Nephron (organoid): ENCODE data around the gene LCOR.

ENCODE experiments used
- H3K27ac Mint-ChIP-seq, 3 experiments: 2 replicates each; pipeline ENCODE4 v1.8.0; 2020; ENCODE audit warnings: mixed read lengths in 3 of 3, mild to moderate bottlenecking in 2 of 3, moderate library complexity in 1 of 3
- H3K27me3 Mint-ChIP-seq: 2 replicates; pipeline ENCODE4 v1.8.0; 2021; ENCODE audit warnings: low read depth, mild to moderate bottlenecking, moderate library complexity, mixed read lengths
- H3K36me3 Mint-ChIP-seq: 2 replicates; pipeline ENCODE4 v1.8.0; 2020; ENCODE audit warnings: low read depth, mixed read lengths
- H3K4me1 Mint-ChIP-seq: 2 replicates; pipeline ENCODE4 v1.8.0; 2020; ENCODE audit warnings: mixed read lengths
- H3K4me3 Mint-ChIP-seq, 3 experiments: 2 replicates each; pipeline ENCODE4 v1.8.0; 2020; ENCODE audit warnings: mild to moderate bottlenecking in 3 of 3, mixed read lengths in 3 of 3, moderate library complexity in 2 of 3
- H3K9me3 Mint-ChIP-seq: 2 replicates; pipeline ENCODE4 v1.8.0; 2020; ENCODE audit warnings: mixed read lengths
- TF ChIP-seq, protein P1 (sequence below), 3 experiments: fragments of 200-600 bp; sonication (generic); IDR thresholded peaks; one replicate each; pipeline ENCODE4 v1.5.0; 2021; ENCODE audit warnings: antibody characterized with exemption in 3 of 3; ENCODE audit not compliant: unreplicated experiment in 3 of 3

Gene LCOR

GRCh38 chr10:96975136-96975535 lies 143.0 kb downstream of the LCOR start:
- TF ChIP-seq, protein P1, sequence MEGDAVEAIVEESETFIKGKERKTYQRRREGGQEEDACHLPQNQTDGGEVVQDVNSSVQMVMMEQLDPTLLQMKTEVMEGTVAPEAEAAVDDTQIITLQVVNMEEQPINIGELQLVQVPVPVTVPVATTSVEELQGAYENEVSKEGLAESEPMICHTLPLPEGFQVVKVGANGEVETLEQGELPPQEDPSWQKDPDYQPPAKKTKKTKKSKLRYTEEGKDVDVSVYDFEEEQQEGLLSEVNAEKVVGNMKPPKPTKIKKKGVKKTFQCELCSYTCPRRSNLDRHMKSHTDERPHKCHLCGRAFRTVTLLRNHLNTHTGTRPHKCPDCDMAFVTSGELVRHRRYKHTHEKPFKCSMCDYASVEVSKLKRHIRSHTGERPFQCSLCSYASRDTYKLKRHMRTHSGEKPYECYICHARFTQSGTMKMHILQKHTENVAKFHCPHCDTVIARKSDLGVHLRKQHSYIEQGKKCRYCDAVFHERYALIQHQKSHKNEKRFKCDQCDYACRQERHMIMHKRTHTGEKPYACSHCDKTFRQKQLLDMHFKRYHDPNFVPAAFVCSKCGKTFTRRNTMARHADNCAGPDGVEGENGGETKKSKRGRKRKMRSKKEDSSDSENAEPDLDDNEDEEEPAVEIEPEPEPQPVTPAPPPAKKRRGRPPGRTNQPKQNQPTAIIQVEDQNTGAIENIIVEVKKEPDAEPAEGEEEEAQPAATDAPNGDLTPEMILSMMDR (IDR thresholded peaks at IDR 0.05; ENCODE audit: unreplicated experiment in 3 of 3): no peak
- Mint-ChIP-seq H3K4me3 (no peak overlapping the region), H3K27ac (no peak overlapping the region), H3K9me3 (no peaks in the 10 kb centered on the region), H3K4me1 (no peaks in the 10 kb centered on the region), H3K36me3 (no peaks in the 10 kb centered on the region), H3K27me3 (no peaks in the 10 kb centered on the region)

DNA sequence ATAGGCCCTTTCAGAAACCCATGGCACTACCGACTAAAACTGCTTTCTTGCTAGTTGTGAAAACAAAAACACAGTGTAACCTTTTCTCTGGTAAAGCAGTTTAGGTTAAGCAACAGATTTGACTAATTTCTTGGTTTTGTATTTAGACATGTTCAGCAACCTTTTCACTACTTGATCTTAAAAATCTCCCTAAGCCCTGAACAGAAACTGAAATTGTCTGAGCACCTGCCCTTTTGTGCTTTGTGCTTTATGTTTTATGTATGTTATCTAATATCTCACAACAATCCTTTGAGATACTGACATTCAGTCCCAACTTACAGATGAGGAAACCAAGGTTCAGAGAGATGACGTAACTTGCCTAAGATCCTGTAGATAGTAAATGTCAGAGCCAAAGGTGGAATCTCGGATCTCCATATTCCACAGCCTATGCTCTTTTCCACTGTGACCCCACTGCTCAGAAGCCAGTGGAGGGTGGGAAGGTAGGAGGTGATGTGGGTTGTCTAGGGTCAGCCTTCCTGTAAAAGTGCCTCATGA lies 146.6 kb downstream of the LCOR start:
- no peaks in the 10 kb centered on the region for H3K4me1 Mint-ChIP-seq
- H3K9me3 Mint-ChIP-seq: no peaks in the 10 kb centered on the region
- H3K36me3 Mint-ChIP-seq: peaks cover 26% of the 10 kb centered on the region

DNA sequence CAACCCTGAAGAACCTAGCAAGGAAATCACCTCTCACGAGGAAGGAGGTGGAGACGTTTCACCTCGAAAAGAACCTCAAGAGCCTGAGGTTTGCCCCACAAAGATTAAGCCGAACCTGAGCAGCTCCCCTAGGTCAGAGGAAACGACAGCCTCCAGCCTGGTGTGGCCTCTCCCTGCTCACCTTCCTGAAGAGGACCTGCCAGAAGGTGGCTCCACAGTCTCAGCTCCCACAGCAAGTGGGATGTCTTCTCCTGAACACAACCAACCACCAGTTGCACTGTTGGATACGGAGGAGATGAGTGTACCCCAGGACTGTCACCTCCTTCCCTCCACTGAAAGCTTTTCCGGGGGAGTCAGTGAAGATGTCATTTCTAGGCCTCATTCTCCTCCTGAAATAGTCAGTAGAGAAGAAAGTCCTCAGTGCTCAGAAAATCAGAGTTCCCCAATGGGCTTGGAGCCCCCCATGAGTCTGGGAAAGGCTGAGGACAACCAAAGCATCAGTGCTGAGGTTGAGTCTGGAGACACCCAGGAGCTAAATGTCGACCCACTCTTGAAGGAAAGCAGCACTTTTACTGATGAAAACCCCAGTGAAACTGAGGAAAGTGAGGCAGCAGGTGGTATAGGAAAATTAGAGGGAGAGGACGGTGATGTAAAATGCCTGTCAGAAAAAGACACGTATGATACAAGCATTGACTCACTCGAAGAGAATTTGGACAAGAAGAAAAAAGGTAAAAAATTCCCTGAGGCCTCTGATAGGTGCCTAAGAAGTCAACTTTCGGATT lies 150.2 kb downstream of the LCOR start:
- H3K4me3 Mint-ChIP-seq: no peak overlapping the region
- no peaks in the 10 kb centered on the region for H3K9me3 Mint-ChIP-seq
- H3K27me3 Mint-ChIP-seq: no peaks in the 10 kb centered on the region
- H3K36me3 Mint-ChIP-seq: peaks cover 26% of the 10 kb centered on the region
- no peak overlapping the region for H3K27ac Mint-ChIP-seq
- TF ChIP-seq, protein P1 (IDR thresholded peaks at IDR 0.05; ENCODE audit: unreplicated experiment in 3 of 3): no peak
- peaks cover 15% of the 10 kb centered on the region for H3K4me1 Mint-ChIP-seq

More for the DNA sequence above, 146.6 kb downstream of the LCOR start:
- Mint-ChIP-seq H3K4me3 (no peak overlapping the region), H3K27ac (no peak overlapping the region), H3K27me3 (no peaks in the 10 kb centered on the region)
- TF ChIP-seq, protein P1 (IDR thresholded peaks at IDR 0.05; ENCODE audit: unreplicated experiment in 3 of 3): no peak

DNA sequence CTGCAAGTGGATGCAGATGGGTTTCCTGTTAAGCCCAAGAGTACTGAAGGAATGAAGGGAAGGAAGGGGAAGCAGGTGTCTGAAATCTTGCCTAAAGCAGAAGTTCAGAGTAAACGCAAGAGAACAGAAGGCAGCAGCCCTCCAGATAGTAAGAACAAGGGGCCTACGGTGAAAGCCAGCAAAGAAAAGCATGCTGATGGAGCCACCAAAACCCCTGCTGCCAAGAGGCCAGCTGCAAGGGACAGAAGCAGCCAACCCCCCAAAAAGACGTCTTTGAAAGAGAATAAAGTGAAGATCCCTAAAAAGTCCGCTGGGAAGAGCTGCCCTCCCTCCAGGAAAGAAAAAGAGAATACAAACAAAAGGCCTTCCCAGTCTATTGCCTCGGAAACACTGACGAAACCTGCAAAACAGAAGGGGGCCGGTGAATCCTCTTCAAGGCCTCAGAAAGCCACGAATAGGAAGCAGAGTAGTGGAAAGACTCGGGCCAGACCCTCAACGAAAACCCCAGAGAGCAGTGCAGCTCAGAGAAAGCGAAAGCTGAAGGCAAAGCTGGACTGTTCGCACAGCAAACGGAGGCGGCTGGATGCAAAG lies 152.5 kb downstream of the LCOR start:
- peaks cover 21% of the 10 kb centered on the region for H3K4me1 Mint-ChIP-seq
- peaks cover 26% of the 10 kb centered on the region for H3K36me3 Mint-ChIP-seq
- TF ChIP-seq, protein P1 (IDR thresholded peaks at IDR 0.05; ENCODE audit: unreplicated experiment in 3 of 3): no peak
- H3K27me3 Mint-ChIP-seq: no peaks in the 10 kb centered on the region
- peak overlapping the region in 2 of 3 experiments; percentile 4 to 48 for H3K4me3 Mint-ChIP-seq
- peak overlapping the region; percentile 33 to 91 (median 91) for H3K27ac Mint-ChIP-seq
- no peaks in the 10 kb centered on the region for H3K9me3 Mint-ChIP-seq

DNA sequence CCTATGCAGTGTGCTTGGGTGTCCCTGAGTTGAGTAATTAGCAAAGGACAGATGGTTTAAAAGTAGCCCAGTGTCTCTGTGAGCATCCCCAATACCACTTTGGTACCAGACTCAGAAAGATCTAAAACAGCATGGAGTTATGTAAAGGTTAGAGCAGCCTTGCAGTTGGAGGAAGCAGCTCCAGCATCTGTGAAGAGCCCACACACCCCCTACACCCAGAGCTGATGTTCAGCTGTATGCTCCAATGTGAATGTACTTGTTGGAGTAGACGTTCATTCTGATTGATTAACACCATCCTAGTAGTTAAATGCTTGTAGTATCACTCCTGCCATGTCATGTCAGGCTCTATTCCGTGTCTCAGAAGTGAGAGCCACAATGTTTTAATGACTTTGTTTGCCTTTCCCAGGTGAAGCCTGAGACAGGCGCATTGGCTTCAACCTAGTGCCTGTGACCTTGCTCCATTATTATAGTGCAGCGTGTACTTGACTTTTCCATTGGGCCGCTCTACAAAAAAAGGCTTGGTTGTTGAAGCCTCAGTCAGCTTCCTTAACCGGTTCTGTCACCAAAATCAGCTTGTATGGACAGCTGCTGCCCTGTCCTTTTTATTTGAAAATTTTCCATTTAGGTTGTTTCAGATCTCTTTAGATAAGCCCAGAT lies 154.2 kb downstream of the LCOR start:
- Mint-ChIP-seq H3K4me3 (no peak overlapping the region), H3K27ac (peak overlapping the region in 1 of 3 experiments; percentile 91), H3K36me3 (peaks cover 18% of the 10 kb centered on the region), H3K4me1 (peaks cover 26% of the 10 kb centered on the region), H3K9me3 (no peaks in the 10 kb centered on the region), H3K27me3 (no peaks in the 10 kb centered on the region)
- TF ChIP-seq, protein P1 (IDR thresholded peaks at IDR 0.05; ENCODE audit: unreplicated experiment in 3 of 3): no peak
